MCF 10A (cell line): ENCODE measurements around the gene ZNF778. TPM values are rescaled to one million over a fixed set of nuclear protein-coding genes. Genes with fewer than 3 reads are reported as not detected.

Source experiments
- BruUV-seq: library from RNA; stranded (reverse); fragments of 400-500 nt; replicated peaks from 2 replicates; lab custom pipeline; 2021; lab: Mats Ljungman, UMichigan
- CTCF ChIA-PET: fragments of 300-600 bp; sonication (Branson Sonifier 250); formaldehyde crosslinking; extraction: SDS; loops from one replicate; lab custom pipeline; 2021; ENCODE audit warnings: antibody characterized with exemption, inconsistent platforms; lab: Yijun Ruan, JAX
- POLR2A ChIA-PET: fragments of 300-600, 350-650 bp; sonication (Branson Sonifier 250); formaldehyde crosslinking; extraction: SDS; loops from one replicate; lab custom pipeline; 2020; ENCODE audit warnings: antibody characterized with exemption, inconsistent platforms; lab: Yijun Ruan, JAX
- DNase-seq: peaks from one replicate; pipeline ENCODE4 v3.0.0-alpha.2; 2018; ENCODE audit not compliant: unreplicated experiment
- H3K27ac Mint-ChIP-seq: one replicate; pipeline ENCODE4 v1.8.0; 2022; ENCODE audit warnings: mild to moderate bottlenecking, low read depth, mixed read lengths; ENCODE audit not compliant: unreplicated experiment
- H3K27me3 Mint-ChIP-seq: one replicate; pipeline ENCODE4 v1.8.0; 2022; ENCODE audit warnings: mixed read lengths; ENCODE audit not compliant: insufficient read depth, unreplicated experiment
- H3K36me3 Mint-ChIP-seq: one replicate; pipeline ENCODE4 v1.8.0; 2022; ENCODE audit warnings: mild to moderate bottlenecking, moderate library complexity, mixed read lengths; ENCODE audit not compliant: insufficient read depth, unreplicated experiment
- H3K4me1 Mint-ChIP-seq: one replicate; pipeline ENCODE4 v1.8.0; 2022; ENCODE audit warnings: mixed read lengths; ENCODE audit not compliant: insufficient read depth, unreplicated experiment
- H3K4me3 Mint-ChIP-seq: one replicate; pipeline ENCODE4 v1.8.0; 2022; ENCODE audit warnings: mild to moderate bottlenecking, moderate library complexity, mixed read lengths; ENCODE audit not compliant: unreplicated experiment
- H3K9me3 Mint-ChIP-seq: one replicate; pipeline ENCODE4 v1.8.0; 2022; ENCODE audit warnings: mixed read lengths; ENCODE audit not compliant: unreplicated experiment
- CTCF ChIP-seq: fragments of 200-600 bp; IDR thresholded peaks from one replicate; pipeline ENCODE4 v1.8.0; 2022; ENCODE audit warnings: antibody characterized with exemption, mild to moderate bottlenecking; ENCODE audit not compliant: unreplicated experiment
- intact Hi-C: fragments of 100-400 bp; cut with micrococcal nuclease; formaldehyde crosslinking; loops from 2 replicates; pipeline ENCODE4 v1.14.1; 2022
- total RNA-seq: library from RNA; stranded (reverse); gene quantifications from 2 replicates; pipeline ENCODE4 v1.2.3, GENCODE V29; 2022

Gene ZNF778
- total RNA-seq, 1 experiment from 2014 or later: 15.8 TPM

GRCh38 chr16:89222931-89223330 is 5.4 kb downstream of the ZNF778 start:
- Mint-ChIP-seq H3K36me3 (peaks cover 60% of the 10 kb centered on the region), H3K4me1 (no peaks in the 10 kb centered on the region), H3K27ac (no peak overlapping the region), H3K4me3 (no peak overlapping the region), H3K27me3 (no peaks in the 10 kb centered on the region), H3K9me3 (peaks cover 7% of the 10 kb centered on the region)
- ChIA-PET POLR2A (no interaction called here), CTCF (no interaction called here)
- intact Hi-C loops: no loop called here
- BruUV-seq: no TSS peak
- DNase-seq: no peak
- TF ChIP-seq CTCF: no peak

GRCh38 chr16:89224665-89225064 is 7.2 kb downstream of the ZNF778 start:
- ChIA-PET CTCF (no interaction called here), POLR2A (interaction anchor here (0.7 kb wide), 1 partner anchor 22 kb away, joined by 6 read pairs; no protein-coding TSS in a partner anchor)
- TF ChIP-seq CTCF: no peak
- H3K27ac Mint-ChIP-seq: no peak overlapping the region
- H3K4me1 Mint-ChIP-seq: no peaks in the 10 kb centered on the region
- no peak for DNase-seq
- H3K4me3 Mint-ChIP-seq: no peak overlapping the region
- BruUV-seq: no TSS peak
- intact Hi-C loops: no loop called here
- H3K27me3 Mint-ChIP-seq: no peaks in the 10 kb centered on the region
- peaks cover 7% of the 10 kb centered on the region for H3K9me3 Mint-ChIP-seq
- H3K36me3 Mint-ChIP-seq: peaks cover 68% of the 10 kb centered on the region

DNA sequence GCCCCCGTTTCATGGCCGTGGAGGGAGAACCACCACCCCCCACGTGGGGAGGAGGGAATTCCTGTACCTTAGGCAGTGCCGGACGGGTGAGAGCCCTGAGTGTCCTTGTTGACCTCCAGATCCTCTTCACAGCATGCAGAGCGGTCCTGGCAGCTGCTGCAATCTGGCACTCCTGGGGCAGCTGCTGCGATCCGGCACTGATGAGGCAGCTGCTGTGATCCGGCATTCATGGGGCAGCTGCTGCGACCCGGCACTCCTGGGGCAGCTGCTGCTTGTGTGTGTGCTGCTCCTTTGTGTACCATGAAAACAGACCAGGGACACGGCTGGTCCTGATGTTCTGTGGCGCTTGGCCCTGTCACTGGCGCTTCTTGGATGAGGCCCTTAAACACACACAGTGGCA is 12.8 kb downstream of the ZNF778 start:
- Mint-ChIP-seq H3K9me3 (peaks cover 24% of the 10 kb centered on the region), H3K27me3 (no peaks in the 10 kb centered on the region), H3K36me3 (peaks cover 46% of the 10 kb centered on the region), H3K4me3 (no peak overlapping the region), H3K27ac (no peak overlapping the region), H3K4me1 (no peaks in the 10 kb centered on the region)
- intact Hi-C loops: no loop called here
- no peak for TF ChIP-seq CTCF
- POLR2A ChIA-PET: interaction anchor here (1.3 kb wide), 1 partner anchor 11 kb away, joined by 4 read pairs; no protein-coding TSS in a partner anchor
- CTCF ChIA-PET: interaction anchor here (1.0 kb wide), 1 partner anchor 13 kb away, joined by 3 read pairs; no protein-coding TSS in a partner anchor
- DNase-seq: no peak
- no TSS peak for BruUV-seq

DNA sequence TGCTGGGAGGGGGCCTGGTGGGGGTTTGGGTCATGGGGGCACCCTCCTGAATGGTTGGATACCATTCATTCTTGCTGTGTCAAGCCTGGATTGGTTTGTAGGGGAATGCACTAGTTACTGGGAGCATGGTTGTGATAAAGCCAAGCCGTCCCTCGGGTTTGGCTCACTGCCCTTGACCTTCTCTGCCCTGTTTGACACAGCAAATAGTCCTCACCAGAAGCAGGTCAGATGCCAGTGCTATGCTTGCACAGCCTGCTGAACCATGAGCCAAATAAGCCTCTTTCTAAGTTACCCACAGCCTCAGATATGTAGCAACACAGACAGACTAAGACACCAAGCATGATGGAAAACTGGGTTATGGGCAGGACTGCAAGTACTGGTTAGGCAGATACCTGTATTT is 14.6 kb downstream of the ZNF778 start:
- Mint-ChIP-seq H3K9me3 (peaks cover 19% of the 10 kb centered on the region), H3K27ac (no peak overlapping the region), H3K4me1 (no peaks in the 10 kb centered on the region), H3K27me3 (no peaks in the 10 kb centered on the region), H3K4me3 (no peak overlapping the region), H3K36me3 (peaks cover 27% of the 10 kb centered on the region)
- TF ChIP-seq CTCF: no peak
- BruUV-seq: no TSS peak
- POLR2A ChIA-PET: no interaction called here
- CTCF ChIA-PET: no interaction called here
- DNase-seq: no peak
- intact Hi-C loops: no loop called here
